Mesendoderm (in vitro differentiated cells): ENCODE data around the gene CCSAP.
"Not testable (repeated sequence)": the region's sequence is repeated elsewhere in the genome, so short reads cannot be mapped to it uniquely, and the experiment has no call there.

Experiments used
- DNase-seq: peaks from one replicate; pipeline ENCODE4 v3.0.0; 2013
- H2AK5ac ChIP-seq: 2 replicates; pipeline ENCODE4 v1.6.1; 2013; ENCODE audit warnings: low read length, inconsistent platforms
- H2BK120ac ChIP-seq: 2 replicates; pipeline ENCODE4 v1.6.1; 2013; ENCODE audit warnings: low read depth, mild to moderate bottlenecking, low read length, moderate library complexity, mixed read lengths
- H2BK15ac ChIP-seq: replicated peaks from 2 replicates; pipeline ENCODE4 v1.6.1; 2013; ENCODE audit warnings: low read depth, mild to moderate bottlenecking, moderate library complexity
- H2BK5ac ChIP-seq: 2 replicates; pipeline ENCODE4 v1.6.1; 2013; ENCODE audit warnings: low read length, inconsistent platforms
- H3K18ac ChIP-seq: 2 replicates; pipeline ENCODE4 v1.6.1; 2013; ENCODE audit warnings: mild to moderate bottlenecking, low read length, mixed read lengths
- H3K23ac ChIP-seq: one replicate; pipeline ENCODE4 v1.6.1; 2013; ENCODE audit warnings: low read length
- H3K27ac ChIP-seq: 2 replicates; pipeline ENCODE4 v1.5.1; 2013; ENCODE audit warnings: low read depth, mild to moderate bottlenecking, inconsistent platforms, low read length, moderate library complexity
- H3K27me3 ChIP-seq: 2 replicates; pipeline ENCODE4 v1.6.1; 2013; ENCODE audit warnings: low read length, control low read depth, mild to moderate bottlenecking, inconsistent platforms; ENCODE audit not compliant: insufficient read depth, poor library complexity
- H3K36me3 ChIP-seq: 2 replicates; pipeline ENCODE4 v1.6.1; 2013; ENCODE audit warnings: low read length, inconsistent platforms; ENCODE audit not compliant: control insufficient read depth, insufficient read depth
- H3K4ac ChIP-seq: one replicate; pipeline ENCODE4 v1.6.1; 2013; ENCODE audit warnings: low read depth, mild to moderate bottlenecking, low read length, moderate library complexity
- H3K4me1 ChIP-seq: 2 replicates; pipeline ENCODE4 v1.6.1; 2013; ENCODE audit warnings: low read depth, low read length, inconsistent platforms; ENCODE audit not compliant: control insufficient read depth
- H3K4me2 ChIP-seq: 2 replicates; pipeline ENCODE4 v1.6.1; 2013; ENCODE audit warnings: low read length
- H3K4me3 ChIP-seq: 2 replicates; pipeline ENCODE4 v1.5.1; 2013; ENCODE audit warnings: mild to moderate bottlenecking, low read length
- H3K56ac ChIP-seq: one replicate; pipeline ENCODE4 v1.6.1; 2013; ENCODE audit warnings: low read length
- H3K79me1 ChIP-seq: 2 replicates; pipeline ENCODE4 v1.6.1; 2013; ENCODE audit warnings: low read length, inconsistent platforms
- H3K79me2 ChIP-seq: 2 replicates; pipeline ENCODE4 v1.6.1; 2013; ENCODE audit warnings: mild to moderate bottlenecking, low read length; ENCODE audit not compliant: control insufficient read depth, insufficient read depth
- H3K9ac ChIP-seq: 2 replicates; pipeline ENCODE4 v1.6.1; 2013; ENCODE audit warnings: low read length, inconsistent platforms
- H4K5ac ChIP-seq: one replicate; pipeline ENCODE4 v1.6.1; 2013; ENCODE audit warnings: low read length
- H4K8ac ChIP-seq: one replicate; pipeline ENCODE4 v1.6.1; 2013; ENCODE audit warnings: low read depth, mild to moderate bottlenecking, control low read depth, low read length, moderate library complexity
- WGBS: extraction: QIAGEN DNeasy Blood & Tissue Kit; methylation state at CpG from one replicate; pipeline ENCODE4 v1.1.7; 2013; ENCODE audit warnings: low lambda C conversion rate, missing lambda C conversion rate; ENCODE audit not compliant: insufficient coverage; ENCODE audit errors: extremely low coverage; 5-methylcytosine and 5-hydroxymethylcytosine counted together

Gene CCSAP

DNA sequence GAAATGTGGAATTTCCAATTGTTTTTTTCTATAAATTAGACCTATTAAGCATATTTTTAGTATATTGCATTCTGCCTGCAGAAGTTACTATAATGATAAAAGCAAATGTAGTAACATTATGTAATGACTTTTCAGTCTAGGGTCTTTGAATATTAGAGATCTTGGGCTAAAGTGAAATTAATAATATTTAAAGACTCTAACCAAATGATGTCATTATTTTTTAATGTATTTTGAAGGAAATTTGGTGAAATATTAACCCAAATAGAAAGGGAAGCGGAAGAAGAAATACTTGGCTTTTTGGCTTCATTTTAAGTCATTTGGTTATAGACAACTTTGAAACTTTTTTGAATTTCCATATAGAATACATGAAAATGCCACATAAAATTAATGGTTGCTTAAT is 45.1 kb downstream of the CCSAP start:
- H3K27ac ChIP-seq = no peak overlapping the region
- no peak overlapping the region for H2BK120ac ChIP-seq
- no peaks in the 10 kb centered on the region for H3K79me1 ChIP-seq
- H2BK15ac ChIP-seq = no peak overlapping the region
- H3K56ac ChIP-seq = no peak overlapping the region
- H3K79me2 ChIP-seq = no peaks in the 10 kb centered on the region
- no peak overlapping the region for H3K4me2 ChIP-seq
- DNase-seq = no peak
- WGBS = no CpG with 5 or more reads among the region's 1 CpG
- H3K4me3 ChIP-seq = no peak overlapping the region
- H4K5ac ChIP-seq = no peak overlapping the region
- no peaks in the 10 kb centered on the region for H3K4me1 ChIP-seq
- H2AK5ac ChIP-seq = no peak overlapping the region
- no peak overlapping the region for H3K4ac ChIP-seq
- peaks cover 4% of the 10 kb centered on the region for H3K36me3 ChIP-seq
- H3K23ac ChIP-seq = no peak overlapping the region
- H3K27me3 ChIP-seq = no peaks in the 10 kb centered on the region
- no peak overlapping the region for H4K8ac ChIP-seq
- H3K9ac ChIP-seq = no peak overlapping the region
- no peak overlapping the region for H3K18ac ChIP-seq
- no peak overlapping the region for H2BK5ac ChIP-seq

DNA sequence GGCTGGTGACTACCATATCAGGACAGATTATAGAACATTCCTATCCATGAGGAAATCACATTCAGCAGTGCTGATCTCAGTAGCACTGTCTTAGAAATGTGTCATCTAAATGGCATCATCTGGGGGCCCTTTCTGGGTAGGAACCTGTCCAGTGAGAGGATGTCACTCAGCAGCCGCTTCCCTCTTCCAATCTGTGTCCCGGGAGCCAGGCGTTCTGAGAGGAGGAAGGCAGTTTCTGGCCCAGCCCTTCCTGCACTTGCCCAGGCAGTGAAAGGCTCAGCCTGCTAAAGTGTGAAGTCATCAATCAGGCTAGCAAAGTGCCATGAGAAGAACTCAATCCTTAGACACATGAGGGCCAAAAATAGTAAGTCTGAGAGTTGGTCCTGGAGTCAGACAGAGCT is 46.3 kb downstream of the CCSAP start:
- H3K4me2 ChIP-seq = no peak overlapping the region
- H3K27ac ChIP-seq = no peak overlapping the region
- H3K79me1 ChIP-seq = no peaks in the 10 kb centered on the region
- no peak overlapping the region for H2BK15ac ChIP-seq
- H4K5ac ChIP-seq = no peak overlapping the region
- no peak overlapping the region for H2BK5ac ChIP-seq
- no peak overlapping the region for H3K56ac ChIP-seq
- no peaks in the 10 kb centered on the region for H3K79me2 ChIP-seq
- H3K18ac ChIP-seq = no peak overlapping the region
- peak; percentile 54 for DNase-seq
- H3K9ac ChIP-seq = no peak overlapping the region
- no peak overlapping the region for H2AK5ac ChIP-seq
- no peaks in the 10 kb centered on the region for H3K27me3 ChIP-seq
- no peak overlapping the region for H3K23ac ChIP-seq
- WGBS = no CpG with 5 or more reads among the region's 3 CpGs
- H3K4ac ChIP-seq = no peak overlapping the region
- H2BK120ac ChIP-seq = no peak overlapping the region
- no peaks in the 10 kb centered on the region for H3K4me1 ChIP-seq
- H3K4me3 ChIP-seq = no peak overlapping the region
- H3K36me3 ChIP-seq = peaks cover 4% of the 10 kb centered on the region
- H4K8ac ChIP-seq = no peak overlapping the region

GRCh38 chr1:229295745-229296144 is 47.1 kb downstream of the CCSAP start:
- Histone ChIP-seq H2BK15ac (no peak overlapping the region), H3K4me3 (no peak overlapping the region), H3K79me1 (no peaks in the 10 kb centered on the region), H3K36me3 (peaks cover 7% of the 10 kb centered on the region), H3K4me2 (no peak overlapping the region), H3K27ac (no peak overlapping the region), H3K4ac (no peak overlapping the region), H3K56ac (no peak overlapping the region), H2BK120ac (no peak overlapping the region), H3K18ac (no peak overlapping the region), H3K27me3 (no peaks in the 10 kb centered on the region), H4K5ac (no peak overlapping the region), H3K9ac (no peak overlapping the region), H3K4me1 (no peaks in the 10 kb centered on the region), H3K23ac (no peak overlapping the region), H2AK5ac (no peak overlapping the region), H3K79me2 (no peaks in the 10 kb centered on the region), H2BK5ac (no peak overlapping the region), H4K8ac (no peak overlapping the region)
- no peak for DNase-seq
- WGBS = no CpG with 5 or more reads among the region's 11 CpGs

- Histone ChIP-seq H3K4me2 (no peak overlapping the region), H3K27me3 (no peaks in the 10 kb centered on the region), H3K18ac (no peak overlapping the region), H3K4me3 (no peak overlapping the region), H3K79me1 (no peaks in the 10 kb centered on the region), H2AK5ac (no peak overlapping the region), H4K5ac (no peak overlapping the region), H3K4ac (no peak overlapping the region), H3K9ac (no peak overlapping the region), H3K56ac (no peak overlapping the region), H2BK5ac (no peak overlapping the region), H2BK15ac (no peak overlapping the region), H4K8ac (no peak overlapping the region), H3K27ac (no peak overlapping the region), H3K23ac (no peak overlapping the region), H2BK120ac (no peak overlapping the region), H3K79me2 (no peaks in the 10 kb centered on the region), H3K36me3 (peaks cover 5% of the 10 kb centered on the region), H3K4me1 (no peaks in the 10 kb centered on the region)
- no CpG with 5 or more reads among the region's 10 CpGs for WGBS
- no peak for DNase-seq
These were observed 49.2 kb downstream of the CCSAP start for GRCh38 chr1:229293528-229294204.

DNA sequence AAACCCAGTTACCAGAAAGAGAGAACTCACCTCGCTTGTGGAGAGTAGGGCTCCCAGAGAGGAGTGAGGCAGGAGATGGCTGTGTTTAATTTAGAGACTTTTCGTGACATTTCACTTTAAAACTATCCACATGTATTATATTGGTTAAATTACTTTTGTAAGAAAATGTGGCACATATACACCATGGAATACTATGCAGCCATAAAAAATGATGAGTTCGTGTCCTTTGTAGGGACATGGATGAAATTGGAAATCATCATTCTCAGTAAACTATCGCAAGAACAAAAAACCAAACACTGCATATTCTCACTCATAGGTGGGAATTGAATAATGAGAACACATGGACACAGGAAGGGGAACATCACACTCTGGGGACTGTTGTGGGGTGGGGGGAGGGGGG is 51.2 kb downstream of the CCSAP start:
- not testable (repeated sequence) for H4K5ac ChIP-seq, H3K9ac ChIP-seq, H3K4me2 ChIP-seq, H3K23ac ChIP-seq, H3K4ac ChIP-seq, H3K18ac ChIP-seq, H2BK120ac ChIP-seq, H3K36me3 ChIP-seq, H3K4me3 ChIP-seq, H4K8ac ChIP-seq, H3K27ac ChIP-seq, H3K56ac ChIP-seq, DNase-seq, H3K4me1 ChIP-seq, H3K79me1 ChIP-seq, H3K27me3 ChIP-seq, H2BK15ac ChIP-seq, H2BK5ac ChIP-seq, H3K79me2 ChIP-seq, H2AK5ac ChIP-seq
- no CpG with 5 or more reads among the region's 4 CpGs for WGBS

DNA sequence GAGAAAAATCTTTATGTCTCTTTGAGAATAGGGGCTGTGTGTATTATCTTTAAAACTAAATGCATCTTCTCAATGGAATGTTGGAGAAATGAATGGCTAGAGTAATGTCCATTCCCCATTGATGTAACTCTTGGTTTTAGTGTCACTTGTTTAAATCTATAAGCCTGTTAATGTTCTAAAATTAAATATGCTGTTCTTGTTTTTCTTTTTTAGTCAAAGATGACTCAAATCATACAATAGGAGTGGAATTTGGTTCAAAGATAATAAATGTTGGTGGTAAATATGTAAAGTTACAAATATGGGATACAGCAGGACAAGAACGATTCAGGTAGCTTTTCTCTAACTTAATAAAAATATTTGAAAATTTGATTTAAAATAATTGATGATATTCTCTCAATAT is 54.3 kb downstream of the CCSAP start:
- H3K4ac ChIP-seq = no peak overlapping the region
- H3K9ac ChIP-seq = no peak overlapping the region
- peaks cover 2% of the 10 kb centered on the region for H3K79me2 ChIP-seq
- no peaks in the 10 kb centered on the region for H3K4me1 ChIP-seq
- H2BK120ac ChIP-seq = no peak overlapping the region
- H2BK15ac ChIP-seq = no peak overlapping the region
- no peak overlapping the region for H3K18ac ChIP-seq
- no CpG with 5 or more reads among the region's 1 CpG for WGBS
- no peak overlapping the region for H3K4me2 ChIP-seq
- H3K79me1 ChIP-seq = peaks cover 4% of the 10 kb centered on the region
- no peak overlapping the region for H3K23ac ChIP-seq
- no peak overlapping the region for H4K8ac ChIP-seq
- H3K36me3 ChIP-seq = peaks cover 3% of the 10 kb centered on the region
- H2BK5ac ChIP-seq = no peak overlapping the region
- no peaks in the 10 kb centered on the region for H3K27me3 ChIP-seq
- no peak overlapping the region for H2AK5ac ChIP-seq
- H3K56ac ChIP-seq = no peak overlapping the region
- no peak overlapping the region for H3K4me3 ChIP-seq
- no peak overlapping the region for H4K5ac ChIP-seq
- DNase-seq = no peak
- H3K27ac ChIP-seq = no peak overlapping the region
